ENCODE data around the gene WDR73. TPM values are rescaled to one million over a fixed set of nuclear protein-coding genes. Genes with fewer than 3 reads are reported as not detected.

Gene WDR73
- total RNA-seq, 1 experiment from 2014 or later: 35.6 TPM

DNA sequence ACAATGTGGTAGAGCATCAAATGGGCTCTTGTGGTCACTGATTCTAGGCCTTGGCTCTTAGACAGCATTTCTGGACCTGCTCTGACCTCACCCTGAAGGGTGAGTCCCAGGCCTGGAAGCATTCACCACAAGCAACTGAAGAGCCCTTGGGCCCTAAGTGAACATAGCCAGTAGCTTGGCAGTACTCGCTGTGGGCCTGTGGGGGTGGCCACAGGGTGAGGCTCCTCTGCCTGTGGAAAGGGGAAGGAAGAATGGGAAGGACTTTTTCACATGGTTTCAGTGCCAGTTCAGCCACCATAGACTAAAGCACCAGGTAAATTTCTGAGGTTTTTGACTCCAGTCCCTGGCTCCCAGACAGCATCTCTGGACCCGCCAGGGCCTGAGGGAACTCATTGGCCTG lies 58.4 kb downstream of the WDR73 start:
- intact Hi-C loops (cut with micrococcal nuclease): loop anchor here (5.0 to 10.0 kb wide), 3 partner anchors 37 to 452 kb away; no protein-coding TSS in a partner anchor
- Histone ChIP-seq H3K79me2 (ENCODE audit: insufficient read depth, low read length) (no peaks in the 10 kb centered on the region), H3K4me3 (replicated peaks in 1 of 2; ENCODE audit: low read depth in 1 of 2, low read length in 2 of 2) (no peak overlapping the region), H3K36me3 (ENCODE audit: control insufficient read depth in 1 of 2, insufficient read depth in 2 of 2, low read length in 2 of 2) (no peaks in the 10 kb centered on the region), H3K27me3 (ENCODE audit: insufficient read depth, low read length) (no peaks in the 10 kb centered on the region), H3K9ac (ENCODE audit: low read length) (no peak overlapping the region), H2AFZ (ENCODE audit: low read depth, low read length, poor library complexity, severe bottlenecking) (no peak overlapping the region), H3K4me2 (ENCODE audit: low read length) (no peak overlapping the region), H4K20me1 (ENCODE audit: insufficient read depth) (no peaks in the 10 kb centered on the region), H3K4me1 (ENCODE audit: control insufficient read depth in 1 of 2, insufficient read depth in 2 of 2, low read length in 2 of 2) (peaks cover 0 to 11% of the 10 kb centered on the region in 2 experiments; a peak in 2 of 4 replicates), H3K27ac (ENCODE audit: low read depth, low read length) (no peak overlapping the region), H3K9me3 (ENCODE audit: control insufficient read depth in 1 of 2, insufficient read depth in 1 of 2, low read depth in 1 of 2, low read length in 2 of 2) (no peaks in the 10 kb centered on the region), H3K9me2 (ENCODE audit: insufficient read depth) (no peaks in the 10 kb centered on the region)
- POLR2A ChIA-PET: no interaction called here
- CTCF ChIA-PET: no interaction called here
- TF ChIP-seq TCF7L2 (IDR thresholded peaks at IDR 0.05; ENCODE audit: borderline replicate concordance, extremely low read depth, insufficient read depth, insufficient read length) (no peak), CEBPB (IDR thresholded peaks at IDR 0.05; ENCODE audit: low read depth) (no peak), SP1 (IDR thresholded peaks at IDR 0.05; ENCODE audit: low read depth) (no peak), EZH2phosphoT487 (IDR thresholded peaks at IDR 0.05; ENCODE audit: borderline replicate concordance) (no peak), FOSL1 (IDR thresholded peaks at IDR 0.05; ENCODE audit: low read depth) (no peak), POLR2A (IDR thresholded peaks at IDR 0.05; ENCODE audit: borderline replicate concordance, extremely low read depth, insufficient read depth, insufficient read length) (no peak), ZFX (IDR thresholded peaks at IDR 0.05) (no peak), ZBTB33 (IDR thresholded peaks at IDR 0.05; ENCODE audit: extremely low read depth, insufficient replicate concordance, low read length) (no peak), CTCF (IDR thresholded peaks at IDR 0.05 in 2 of 3, conservative IDR thresholded peaks at IDR 0.05 in 1 of 3; ENCODE audit: borderline replicate concordance in 1 of 3, insufficient read depth in 1 of 3, low read depth in 2 of 3, low read length in 2 of 3) (no peak), SRF (IDR thresholded peaks at IDR 0.05; ENCODE audit: low read depth) (no peak), SIN3A (IDR thresholded peaks at IDR 0.05; ENCODE audit: low read depth) (no peak), YY1 (IDR thresholded peaks at IDR 0.05; ENCODE audit: extremely low read depth, insufficient replicate concordance, low read depth, low read length) (no peak), ZNF274 (IDR thresholded peaks at IDR 0.05; ENCODE audit: low read depth, low read length) (no peak)
- TF ChIP-seq, protein P1, sequence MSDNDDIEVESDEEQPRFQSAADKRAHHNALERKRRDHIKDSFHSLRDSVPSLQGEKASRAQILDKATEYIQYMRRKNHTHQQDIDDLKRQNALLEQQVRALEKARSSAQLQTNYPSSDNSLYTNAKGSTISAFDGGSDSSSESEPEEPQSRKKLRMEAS (IDR thresholded peaks at IDR 0.05): no peak
- TF ChIP-seq, protein P2, sequence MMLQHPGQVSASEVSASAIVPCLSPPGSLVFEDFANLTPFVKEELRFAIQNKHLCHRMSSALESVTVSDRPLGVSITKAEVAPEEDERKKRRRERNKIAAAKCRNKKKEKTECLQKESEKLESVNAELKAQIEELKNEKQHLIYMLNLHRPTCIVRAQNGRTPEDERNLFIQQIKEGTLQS (IDR thresholded peaks at IDR 0.05): no peak
- no peak for DNase-seq (ENCODE audit: low read depth, low spot score)
- ATAC-seq: no peak
- no TSS peak for BruUV-seq (replicated peaks)
- RAD21 ChIA-PET (ENCODE audit: low non-redundant PET in 1 of 2, low total read pairs in 2 of 2, uncharacterized antibody in 2 of 2, unreplicated experiment in 2 of 2): no interaction called here
